HFFc6 (cell line): ENCODE results near the gene LILRA1. TPM values are rescaled to one million over a fixed set of nuclear protein-coding genes. Genes with fewer than 3 reads are reported as not detected.
"Not testable (repeated sequence)": the region's sequence is repeated elsewhere in the genome, so short reads cannot be mapped to it uniquely, and the experiment has no call there.

Experiments
- DNase-seq: peaks from one replicate; pipeline ENCODE4 v3.0.0-alpha.2; 2018
- H3K27ac Mint-ChIP-seq: 2 replicates; pipeline ENCODE4 v1.8.0; 2020; ENCODE audit warnings: mild to moderate bottlenecking, mixed read lengths
- H3K27me3 Mint-ChIP-seq: 2 replicates; pipeline ENCODE4 v1.8.0; 2021; ENCODE audit warnings: mild to moderate bottlenecking, moderate library complexity, mixed read lengths; ENCODE audit not compliant: insufficient read depth
- H3K36me3 Mint-ChIP-seq: 2 replicates; pipeline ENCODE4 v1.8.0; 2021; ENCODE audit warnings: low read depth, mixed read lengths
- H3K4me1 Mint-ChIP-seq: 2 replicates; pipeline ENCODE4 v1.8.0; 2020; ENCODE audit warnings: low read depth, mixed read lengths
- H3K4me3 Mint-ChIP-seq: 2 replicates; pipeline ENCODE4 v1.8.0; 2020; ENCODE audit warnings: mild to moderate bottlenecking, moderate library complexity, mixed read lengths
- H3K9me3 Mint-ChIP-seq: 2 replicates; pipeline ENCODE4 v1.8.0; 2020; ENCODE audit warnings: mild to moderate bottlenecking, mixed read lengths
- total RNA-seq, 6 experiments: library from RNA; stranded (reverse); fragmentation: NEBNext Ultra II Directional; extraction: Animal tissue kit (Norgen Biotek cat#: 25700); gene quantifications; 2 replicates in 1 of 6; 3 replicates in 5 of 6; pipeline ENCODE4 v1.2.3, GENCODE V29; 2021
- TF ChIP-seq, protein P1 (sequence below): fragments of 200-600 bp; sonication (generic); IDR thresholded peaks from 2 replicates; pipeline ENCODE4 v1.5.0; 2021; ENCODE audit warnings: antibody characterized with exemption, mild to moderate bottlenecking

The LILRA1 gene
- total RNA-seq, 6 experiments from 2014 or later = not detected

DNA sequence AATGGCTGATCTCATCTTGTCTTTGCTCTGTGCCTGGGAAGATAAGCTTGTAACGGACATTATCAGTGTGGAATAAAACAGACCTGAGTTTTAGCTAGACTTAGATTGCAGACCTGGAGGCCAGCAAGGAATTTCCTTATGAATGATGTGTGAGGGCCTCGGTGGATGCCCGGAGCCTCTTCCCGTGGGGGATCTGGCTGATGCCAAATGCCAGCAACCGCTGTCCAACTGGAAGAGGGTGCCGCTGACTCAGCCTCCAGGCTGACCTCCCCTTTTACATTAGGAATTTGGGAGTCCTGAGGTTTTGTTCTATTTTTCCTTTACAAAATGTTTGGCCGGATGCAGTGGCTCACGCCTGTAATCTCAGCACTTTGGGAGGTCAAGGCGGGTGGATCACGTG, 39.4 kb upstream of the LILRA1 start:
- H3K27ac Mint-ChIP-seq = no peak overlapping the region
- no peaks in the 10 kb centered on the region for H3K27me3 Mint-ChIP-seq
- peaks cover 41% of the 10 kb centered on the region for H3K9me3 Mint-ChIP-seq
- no peaks in the 10 kb centered on the region for H3K4me1 Mint-ChIP-seq
- no peak for DNase-seq
- no peak overlapping the region for H3K4me3 Mint-ChIP-seq
- H3K36me3 Mint-ChIP-seq = peaks cover 12% of the 10 kb centered on the region
- TF ChIP-seq, protein P1, sequence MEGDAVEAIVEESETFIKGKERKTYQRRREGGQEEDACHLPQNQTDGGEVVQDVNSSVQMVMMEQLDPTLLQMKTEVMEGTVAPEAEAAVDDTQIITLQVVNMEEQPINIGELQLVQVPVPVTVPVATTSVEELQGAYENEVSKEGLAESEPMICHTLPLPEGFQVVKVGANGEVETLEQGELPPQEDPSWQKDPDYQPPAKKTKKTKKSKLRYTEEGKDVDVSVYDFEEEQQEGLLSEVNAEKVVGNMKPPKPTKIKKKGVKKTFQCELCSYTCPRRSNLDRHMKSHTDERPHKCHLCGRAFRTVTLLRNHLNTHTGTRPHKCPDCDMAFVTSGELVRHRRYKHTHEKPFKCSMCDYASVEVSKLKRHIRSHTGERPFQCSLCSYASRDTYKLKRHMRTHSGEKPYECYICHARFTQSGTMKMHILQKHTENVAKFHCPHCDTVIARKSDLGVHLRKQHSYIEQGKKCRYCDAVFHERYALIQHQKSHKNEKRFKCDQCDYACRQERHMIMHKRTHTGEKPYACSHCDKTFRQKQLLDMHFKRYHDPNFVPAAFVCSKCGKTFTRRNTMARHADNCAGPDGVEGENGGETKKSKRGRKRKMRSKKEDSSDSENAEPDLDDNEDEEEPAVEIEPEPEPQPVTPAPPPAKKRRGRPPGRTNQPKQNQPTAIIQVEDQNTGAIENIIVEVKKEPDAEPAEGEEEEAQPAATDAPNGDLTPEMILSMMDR = no peak

DNA sequence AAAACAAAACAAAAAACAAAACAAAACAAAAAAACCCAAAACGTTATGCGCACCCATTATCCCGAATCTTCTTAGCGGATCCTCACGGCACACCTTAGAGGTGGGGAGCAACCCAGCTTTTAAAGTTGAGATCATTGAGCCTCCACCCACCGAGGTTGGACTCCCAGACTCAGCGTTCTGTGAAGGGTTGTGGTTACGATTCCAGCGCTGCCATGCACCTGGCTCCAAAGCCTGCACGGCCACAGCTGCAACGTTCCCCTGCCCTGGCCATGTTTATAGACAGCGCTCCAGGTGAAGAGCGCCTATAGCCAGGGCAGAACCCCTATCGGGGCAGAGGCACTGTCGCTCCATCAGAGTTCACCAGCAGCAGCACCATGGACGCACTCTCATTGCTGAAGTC, 38.5 kb upstream of the LILRA1 start:
- TF ChIP-seq, protein P1 = no peak
- no peaks in the 10 kb centered on the region for H3K27me3 Mint-ChIP-seq
- H3K9me3 Mint-ChIP-seq = peaks cover 32% of the 10 kb centered on the region
- no peak overlapping the region for H3K27ac Mint-ChIP-seq
- no peak for DNase-seq
- no peaks in the 10 kb centered on the region for H3K4me1 Mint-ChIP-seq
- H3K4me3 Mint-ChIP-seq = no peak overlapping the region
- peaks cover 12% of the 10 kb centered on the region for H3K36me3 Mint-ChIP-seq

DNA sequence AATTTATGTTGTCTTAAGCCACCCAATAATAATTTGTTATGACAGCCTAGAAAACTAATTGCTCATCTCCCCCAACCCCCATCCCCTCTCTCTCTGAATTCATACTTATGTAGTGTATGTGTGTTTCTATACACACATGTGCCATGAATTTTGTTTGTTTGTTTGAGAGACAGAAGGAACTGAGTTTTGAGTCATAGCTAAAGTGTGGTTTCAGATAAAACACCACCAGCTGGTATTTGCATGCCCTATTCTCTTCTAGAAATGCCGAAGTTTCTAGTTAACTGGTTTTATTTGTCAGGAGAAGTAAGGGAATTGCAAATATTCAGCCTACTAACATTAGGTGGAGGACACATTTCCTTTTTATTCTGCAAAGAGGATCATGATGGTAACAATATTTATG, 37.2 kb upstream of the LILRA1 start:
- peaks cover 12% of the 10 kb centered on the region for H3K36me3 Mint-ChIP-seq
- no peaks in the 10 kb centered on the region for H3K27me3 Mint-ChIP-seq
- no peak overlapping the region for H3K27ac Mint-ChIP-seq
- TF ChIP-seq, protein P1 = no peak
- no peak overlapping the region for H3K4me3 Mint-ChIP-seq
- no peak for DNase-seq
- H3K9me3 Mint-ChIP-seq = peaks cover 26% of the 10 kb centered on the region
- H3K4me1 Mint-ChIP-seq = no peaks in the 10 kb centered on the region

DNA sequence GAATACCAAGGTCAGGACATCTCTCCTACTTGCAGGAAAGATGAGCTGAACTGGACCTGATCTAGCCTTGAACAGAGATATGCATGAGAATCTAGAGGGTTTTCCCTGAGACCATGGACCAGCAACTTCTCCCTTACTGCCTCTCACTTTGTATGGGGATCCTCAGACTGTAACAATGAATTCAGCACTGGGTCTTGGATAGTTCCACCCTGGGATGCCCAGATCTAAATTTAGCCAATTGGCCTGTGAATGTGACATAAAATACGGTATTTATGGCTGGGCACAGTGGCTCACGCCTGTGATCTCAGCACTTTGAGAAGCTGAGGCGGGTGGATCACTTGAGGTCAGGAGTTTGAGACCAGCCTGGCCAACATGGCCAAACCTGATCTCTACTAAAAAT, 35.1 kb upstream of the LILRA1 start:
- peaks cover 6% of the 10 kb centered on the region; the same call in 1 of the 2 replicates for H3K4me1 Mint-ChIP-seq
- H3K27ac Mint-ChIP-seq = no peak overlapping the region
- no peak overlapping the region for H3K4me3 Mint-ChIP-seq
- H3K36me3 Mint-ChIP-seq = peaks cover 5% of the 10 kb centered on the region
- TF ChIP-seq, protein P1 = no peak
- no peaks in the 10 kb centered on the region for H3K27me3 Mint-ChIP-seq
- peaks cover 18% of the 10 kb centered on the region for H3K9me3 Mint-ChIP-seq
- DNase-seq = no peak

DNA sequence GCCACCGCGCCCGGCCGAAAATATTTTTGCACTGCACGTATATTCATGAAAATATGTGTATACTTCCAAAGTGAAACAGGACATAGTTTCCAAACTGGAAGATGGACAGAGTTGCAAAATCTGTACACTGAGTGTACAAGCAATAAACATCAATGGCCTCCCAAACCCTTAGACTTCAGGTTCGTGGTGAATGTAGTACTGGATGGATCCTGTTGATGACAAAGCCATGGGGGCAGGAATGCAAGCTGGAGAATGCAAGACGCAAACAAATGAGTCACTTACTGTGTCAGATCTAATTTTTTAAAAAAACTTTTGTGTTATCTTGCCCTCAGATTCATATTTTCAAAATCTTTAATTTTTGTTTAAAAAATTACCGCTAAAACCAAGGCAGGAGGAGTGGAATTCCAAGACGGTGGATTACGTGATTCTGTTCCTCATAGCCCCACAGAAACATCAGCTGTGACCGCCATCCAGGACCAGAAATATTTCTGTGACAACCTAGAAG, 32.5 kb upstream of the LILRA1 start:
- Mint-ChIP-seq H3K27ac (no peak overlapping the region), H3K36me3 (no peaks in the 10 kb centered on the region), H3K4me1 (peaks cover 6% of the 10 kb centered on the region; the same call in 1 of the 2 replicates), H3K9me3 (peaks cover 5% of the 10 kb centered on the region), H3K27me3 (no peaks in the 10 kb centered on the region), H3K4me3 (peak overlapping the region; percentile 16; the same call in 1 of the 2 replicates)
- DNase-seq = no peak
- TF ChIP-seq, protein P1 = no peak

DNA sequence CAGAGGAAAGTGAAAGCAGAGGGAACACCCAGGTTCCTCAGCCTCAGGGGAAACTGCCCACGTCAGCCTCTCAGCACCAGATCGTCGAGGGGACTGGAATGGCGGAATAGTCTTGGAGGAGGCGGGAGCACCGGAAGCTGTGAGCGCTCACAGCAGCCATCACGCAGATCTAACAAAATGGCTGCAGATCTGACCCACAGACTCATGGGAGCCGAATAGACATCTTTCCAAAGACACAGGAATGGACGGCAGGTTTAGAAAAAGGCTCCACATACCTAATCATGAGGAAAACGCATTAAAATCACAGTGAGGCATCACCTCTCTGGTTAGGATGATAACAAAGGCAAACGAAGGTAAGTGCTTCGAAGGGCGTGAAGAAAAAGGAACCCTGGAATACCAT, 31.6 kb upstream of the LILRA1 start:
- peaks cover 6% of the 10 kb centered on the region; the same call in 1 of the 2 replicates for H3K4me1 Mint-ChIP-seq
- TF ChIP-seq, protein P1 = no peak
- DNase-seq = no peak
- H3K27ac Mint-ChIP-seq = peak overlapping the region; percentile 62; the same call in 1 of the 2 replicates
- peaks cover 5% of the 10 kb centered on the region for H3K9me3 Mint-ChIP-seq
- peak overlapping the region; percentile 75; the same call in 1 of the 2 replicates for H3K4me3 Mint-ChIP-seq
- H3K36me3 Mint-ChIP-seq = no peaks in the 10 kb centered on the region
- no peaks in the 10 kb centered on the region for H3K27me3 Mint-ChIP-seq

DNA sequence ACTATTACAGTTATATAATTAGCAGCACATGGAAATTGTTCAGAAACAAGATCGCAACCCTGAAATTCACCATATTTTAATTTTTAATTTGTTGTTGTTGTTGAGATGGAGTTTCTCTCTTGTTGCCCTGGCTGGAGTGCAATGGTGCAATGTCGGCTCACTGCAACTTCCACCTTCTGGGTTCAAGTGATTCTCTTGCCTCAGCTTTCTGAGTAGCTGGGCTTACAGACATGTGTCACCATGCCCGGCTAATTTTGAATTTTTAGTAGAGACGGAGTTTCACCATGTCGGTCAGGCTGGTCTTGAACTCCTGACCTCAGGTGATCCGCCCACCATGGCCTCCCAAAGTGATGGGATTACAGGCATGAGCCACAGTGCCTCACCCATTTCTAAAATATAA, 30.2 kb upstream of the LILRA1 start:
- H3K4me3 Mint-ChIP-seq, DNase-seq, H3K27me3 Mint-ChIP-seq, H3K9me3 Mint-ChIP-seq, H3K27ac Mint-ChIP-seq, H3K36me3 Mint-ChIP-seq, H3K4me1 Mint-ChIP-seq: not testable (repeated sequence)
